Measurements from ENCODE around the gene UTF1.

GRCh38 chr10:133277993-133278576 is 48.1 kb downstream of the UTF1 start:
- TF ChIP-seq ATF2 (CRISPR knock-in tag; IDR thresholded peaks at IDR 0.05), result no peak
- no peak for TF ChIP-seq MXI1 (IDR thresholded peaks at IDR 0.05; ENCODE audit: low read depth, low read length)
- no peak for TF ChIP-seq GABPA (tag; conservative IDR thresholded peaks at IDR 0.05; ENCODE audit: low read depth)
- TF ChIP-seq CTCF (IDR thresholded peaks at IDR 0.05 in 2 of 3, conservative IDR thresholded peaks at IDR 0.05 in 1 of 3; ENCODE audit: insufficient read depth in 2 of 3, low read depth in 1 of 3, low read length in 3 of 3), result no peak
- TF ChIP-seq RNF219 (CRISPR knock-in tag; IDR thresholded peaks at IDR 0.05), result no peak
- TF ChIP-seq E2F4 (CRISPR knock-in tag; IDR thresholded peaks at IDR 0.05; ENCODE audit: low read depth), result no peak

All from K562 (cell line).